ENCODE measurements around the gene RAB20.
A peak's percentile ranks its signal among the peaks of the same experiment; 100 is the strongest.

RAB20 gene

DNA sequence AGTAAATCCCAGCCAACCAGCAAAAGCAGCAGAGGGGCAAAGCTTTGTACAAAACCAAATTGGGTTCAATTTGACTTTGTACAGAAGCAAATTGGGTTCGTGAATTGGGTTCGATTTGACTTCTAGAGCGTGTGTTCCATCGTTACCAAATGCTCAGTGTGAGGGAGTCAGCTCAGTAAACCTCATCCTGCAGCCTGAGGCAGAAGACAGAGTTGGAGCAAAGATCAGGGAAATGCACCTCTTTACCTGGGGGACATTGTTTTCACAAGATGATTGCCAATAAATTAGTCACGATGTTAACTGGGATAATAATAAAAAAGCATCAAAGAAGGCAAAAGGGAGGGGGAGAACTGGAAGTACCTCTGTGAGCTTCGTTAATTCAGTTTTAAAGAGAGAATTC is 1.5 kb downstream of the RAB20 start:
- TF ChIP-seq EZH2 (IDR thresholded peaks at IDR 0.05): no peak
- TF ChIP-seq FOXP2 (optimal IDR thresholded peaks at IDR 0.05; ENCODE audit: control extremely low read depth, extremely low read length, insufficient read depth): no peak
- no peak for DNase-seq (ENCODE audit: low read depth, low spot score)
- Histone ChIP-seq H3K9ac (ENCODE audit: insufficient read length) (no peak overlapping the region), H3K4me3 (peak overlapping the region; percentile 95; the same call in 1 of the 2 replicates), H3K36me3 (ENCODE audit: insufficient read depth, low read length) (no peaks in the 10 kb centered on the region), H3K27ac (no peak overlapping the region), H3K9me3 (ENCODE audit: low read depth, low read length) (no peaks in the 10 kb centered on the region)

DNA sequence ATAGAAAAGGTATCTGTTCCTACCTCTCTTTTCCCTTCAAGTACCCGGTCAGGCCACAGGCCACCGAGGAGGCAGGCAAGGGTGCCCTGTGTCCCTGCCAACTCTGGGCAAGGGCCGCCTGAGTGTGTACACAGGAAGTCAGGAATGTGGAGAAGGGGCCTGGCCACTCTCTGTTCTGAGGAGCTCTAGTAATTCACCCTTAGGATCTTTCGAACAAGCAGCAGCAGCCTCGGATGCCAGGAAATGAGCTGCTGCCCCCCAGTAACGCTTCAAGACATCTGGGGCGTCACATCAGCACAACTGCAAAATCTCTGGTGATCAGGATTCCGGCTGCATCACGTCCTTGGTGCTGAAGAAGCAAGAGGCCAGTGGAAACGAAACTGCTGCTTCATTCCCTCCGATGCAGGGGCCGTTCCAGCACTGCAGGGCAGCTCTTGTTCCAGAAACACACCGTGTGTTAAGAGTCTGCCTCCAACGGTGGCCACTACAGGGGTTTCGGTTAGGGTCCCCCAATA is 2.0 kb downstream of the RAB20 start:
- no peaks in the 10 kb centered on the region for H3K36me3 ChIP-seq (ENCODE audit: insufficient read depth, low read length)
- no peak for DNase-seq (ENCODE audit: low read depth, low spot score)
- H3K9me3 ChIP-seq (ENCODE audit: low read depth, low read length): no peaks in the 10 kb centered on the region
- TF ChIP-seq FOXP2 (optimal IDR thresholded peaks at IDR 0.05; ENCODE audit: control extremely low read depth, extremely low read length, insufficient read depth) (no peak), POLR2AphosphoS5 (IDR thresholded peaks at IDR 0.05; ENCODE audit: borderline replicate concordance, low read depth, low read length) (no peak), EZH2 (IDR thresholded peaks at IDR 0.05) (no peak)
- no peak overlapping the region for H3K4me3 ChIP-seq
- no peak overlapping the region for H3K27ac ChIP-seq
- H3K9ac ChIP-seq (ENCODE audit: insufficient read length): no peak overlapping the region

- Histone ChIP-seq H3K36me3 (ENCODE audit: insufficient read depth, low read length) (no peaks in the 10 kb centered on the region), H3K9me3 (ENCODE audit: low read depth, low read length) (no peaks in the 10 kb centered on the region), H3K27ac (no peak overlapping the region), H3K4me3 (no peak overlapping the region), H3K9ac (ENCODE audit: insufficient read length) (no peak overlapping the region)
- no peak for DNase-seq (ENCODE audit: low read depth, low spot score)
- no peak for TF ChIP-seq FOXP2 (optimal IDR thresholded peaks at IDR 0.05; ENCODE audit: control extremely low read depth, extremely low read length, insufficient read depth)
- TF ChIP-seq EZH2 (IDR thresholded peaks at IDR 0.05): no peak
- no peak for TF ChIP-seq POLR2AphosphoS5 (IDR thresholded peaks at IDR 0.05; ENCODE audit: borderline replicate concordance, low read depth, low read length)
Observed at GRCh38 chr13:110557610-110558305, 3.8 kb downstream of the RAB20 start.

- no peak overlapping the region for H3K9ac ChIP-seq (ENCODE audit: insufficient read length)
- no peak for DNase-seq (ENCODE audit: low read depth, low spot score)
- no peaks in the 10 kb centered on the region for H3K36me3 ChIP-seq (ENCODE audit: insufficient read depth, low read length)
- H3K27ac ChIP-seq: no peak overlapping the region
- no peaks in the 10 kb centered on the region for H3K9me3 ChIP-seq (ENCODE audit: low read depth, low read length)
- TF ChIP-seq POLR2AphosphoS5 (IDR thresholded peaks at IDR 0.05; ENCODE audit: borderline replicate concordance, low read depth, low read length) (no peak), EZH2 (IDR thresholded peaks at IDR 0.05) (no peak), FOXP2 (optimal IDR thresholded peaks at IDR 0.05; ENCODE audit: control extremely low read depth, extremely low read length, insufficient read depth) (no peak)
- H3K4me3 ChIP-seq: no peak overlapping the region
Observed at GRCh38 chr13:110557082-110557481, 4.4 kb downstream of the RAB20 start.

DNA sequence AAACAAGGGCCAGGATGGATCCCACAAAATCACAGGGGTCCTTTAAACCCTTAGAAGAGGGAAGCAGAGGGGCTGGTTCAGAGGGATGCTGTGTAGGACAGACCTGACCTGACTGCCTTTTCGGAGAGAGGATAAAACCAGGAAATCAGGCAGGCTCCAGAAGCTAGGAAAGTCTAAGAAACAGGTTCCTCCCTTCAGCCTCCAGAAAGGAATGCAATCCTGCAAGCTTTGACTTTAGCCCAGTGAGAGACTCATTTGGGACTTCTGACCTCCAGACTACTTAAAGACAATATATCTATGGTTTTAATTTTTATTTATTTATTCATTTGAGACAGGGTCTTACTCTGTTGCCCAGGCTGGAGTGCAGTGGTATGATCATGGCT is 5.3 kb downstream of the RAB20 start:
- Histone ChIP-seq H3K36me3 (ENCODE audit: insufficient read depth, low read length) (no peaks in the 10 kb centered on the region), H3K9me3 (ENCODE audit: low read depth, low read length) (no peaks in the 10 kb centered on the region), H3K4me3 (no peak overlapping the region), H3K9ac (ENCODE audit: insufficient read length) (no peak overlapping the region), H3K27ac (no peak overlapping the region)
- TF ChIP-seq FOXP2 (optimal IDR thresholded peaks at IDR 0.05; ENCODE audit: control extremely low read depth, extremely low read length, insufficient read depth) (no peak), EZH2 (IDR thresholded peaks at IDR 0.05) (no peak), POLR2AphosphoS5 (IDR thresholded peaks at IDR 0.05; ENCODE audit: borderline replicate concordance, low read depth, low read length) (no peak)
- no peak for DNase-seq (ENCODE audit: low read depth, low spot score)

DNA sequence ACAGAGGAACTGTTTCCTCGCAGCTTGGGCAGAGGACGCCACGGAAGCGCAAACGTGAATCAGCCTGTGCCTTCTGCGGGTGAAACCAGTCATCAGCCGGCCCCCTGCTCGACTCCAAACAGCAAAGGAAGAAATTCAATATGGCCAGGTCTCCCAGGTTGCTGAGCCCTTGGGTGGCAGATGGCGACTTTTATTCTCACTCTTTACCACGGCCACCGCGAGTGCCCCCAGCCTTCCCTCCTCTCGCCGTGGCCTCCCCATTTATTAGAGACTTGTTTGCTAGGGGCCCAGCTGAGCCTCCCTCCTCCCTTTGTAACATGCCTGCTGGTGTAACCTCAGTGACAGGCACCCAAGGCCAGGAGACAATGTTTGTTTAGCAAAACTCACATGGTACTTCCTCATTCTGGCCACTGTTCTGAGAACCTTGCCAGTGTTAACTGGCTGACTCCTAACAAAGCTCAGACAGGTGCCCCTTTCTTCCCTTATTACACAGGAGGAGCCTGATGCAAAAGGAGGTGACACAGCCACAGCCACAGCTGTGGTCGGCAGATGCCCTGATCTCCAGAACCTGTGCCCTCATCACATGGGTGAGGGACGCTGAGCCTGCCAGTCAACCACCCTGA is 5.8 kb downstream of the RAB20 start:
- Histone ChIP-seq H3K27ac (no peak overlapping the region), H3K4me3 (no peak overlapping the region), H3K9me3 (ENCODE audit: low read depth, low read length) (no peaks in the 10 kb centered on the region), H3K36me3 (ENCODE audit: insufficient read depth, low read length) (no peaks in the 10 kb centered on the region), H3K9ac (ENCODE audit: insufficient read length) (no peak overlapping the region)
- no peak for DNase-seq (ENCODE audit: low read depth, low spot score)
- TF ChIP-seq POLR2AphosphoS5 (IDR thresholded peaks at IDR 0.05; ENCODE audit: borderline replicate concordance, low read depth, low read length): no peak
- no peak for TF ChIP-seq FOXP2 (optimal IDR thresholded peaks at IDR 0.05; ENCODE audit: control extremely low read depth, extremely low read length, insufficient read depth)
- TF ChIP-seq EZH2 (IDR thresholded peaks at IDR 0.05): no peak

- no peak for DNase-seq (ENCODE audit: low read depth, low spot score)
- H3K4me3 ChIP-seq: no peak overlapping the region
- no peaks in the 10 kb centered on the region for H3K9me3 ChIP-seq (ENCODE audit: low read depth, low read length)
- TF ChIP-seq EZH2 (IDR thresholded peaks at IDR 0.05): no peak
- no peak for TF ChIP-seq POLR2AphosphoS5 (IDR thresholded peaks at IDR 0.05; ENCODE audit: borderline replicate concordance, low read depth, low read length)
- TF ChIP-seq FOXP2 (optimal IDR thresholded peaks at IDR 0.05; ENCODE audit: control extremely low read depth, extremely low read length, insufficient read depth): no peak
- H3K9ac ChIP-seq (ENCODE audit: insufficient read length): no peak overlapping the region
- no peaks in the 10 kb centered on the region for H3K36me3 ChIP-seq (ENCODE audit: insufficient read depth, low read length)
- H3K27ac ChIP-seq: no peak overlapping the region
Observed at GRCh38 chr13:110554946-110555345, 6.6 kb downstream of the RAB20 start.

GRCh38 chr13:110554227-110554836 is 7.2 kb downstream of the RAB20 start:
- no peak for DNase-seq (ENCODE audit: low read depth, low spot score)
- no peak overlapping the region for H3K27ac ChIP-seq
- no peak overlapping the region for H3K9ac ChIP-seq (ENCODE audit: insufficient read length)
- no peak overlapping the region for H3K4me3 ChIP-seq
- TF ChIP-seq EZH2 (IDR thresholded peaks at IDR 0.05) (no peak), FOXP2 (optimal IDR thresholded peaks at IDR 0.05; ENCODE audit: control extremely low read depth, extremely low read length, insufficient read depth) (no peak), POLR2AphosphoS5 (IDR thresholded peaks at IDR 0.05; ENCODE audit: borderline replicate concordance, low read depth, low read length) (no peak)
- H3K36me3 ChIP-seq (ENCODE audit: insufficient read depth, low read length): no peaks in the 10 kb centered on the region
- H3K9me3 ChIP-seq (ENCODE audit: low read depth, low read length): no peaks in the 10 kb centered on the region
